HG03558 (cell line): ENCODE data around the gene PPARG.
"Not testable (repeated sequence)": the region's sequence is repeated elsewhere in the genome, so short reads cannot be mapped to it uniquely, and the experiment has no call there.

Experiments used
- ATAC-seq: cut with Tn5 transposase; IDR thresholded peaks from one replicate; pipeline ENCODE4 v1.9.1; 2021; ENCODE audit warnings: moderate number of reproducible peaks; ENCODE audit not compliant: unreplicated experiment; ENCODE audit errors: extremely low read depth

PPARG gene

GRCh38 chr3:12452361-12453330 lies 163.8 kb downstream of the PPARG start:
- ATAC-seq, result no peak

- no peak for ATAC-seq
Measured at GRCh38 chr3:12454076-12454815, 165.4 kb downstream of the PPARG start.

DNA sequence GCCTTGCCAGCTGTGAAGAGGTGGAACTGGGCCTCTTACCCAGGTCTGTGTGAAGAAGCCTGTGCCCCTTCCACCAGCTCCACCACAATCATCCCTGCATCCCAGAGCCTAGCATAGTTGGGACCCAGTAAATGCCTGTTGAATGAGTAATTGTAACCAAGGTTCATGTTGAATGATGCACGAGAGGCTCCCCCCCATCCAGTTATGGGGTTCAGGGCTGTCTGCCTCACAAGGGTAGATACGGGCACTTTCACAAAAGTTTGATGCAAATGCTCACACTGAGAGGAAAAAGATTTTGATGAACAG lies 165.9 kb downstream of the PPARG start:
- no peak for ATAC-seq

GRCh38 chr3:12455740-12456139 lies 166.9 kb downstream of the PPARG start:
- ATAC-seq, result no peak

GRCh38 chr3:12456441-12456840 lies 167.6 kb downstream of the PPARG start:
- ATAC-seq, result no peak

GRCh38 chr3:12457380-12457779 lies 168.5 kb downstream of the PPARG start:
- not testable (repeated sequence) for ATAC-seq

GRCh38 chr3:12458901-12459300 lies 170.0 kb downstream of the PPARG start:
- ATAC-seq, result no peak

GRCh38 chr3:12460127-12460526 lies 171.3 kb downstream of the PPARG start:
- no peak for ATAC-seq

- no peak for ATAC-seq
Measured at GRCh38 chr3:12461097-12461649, 172.3 kb downstream of the PPARG start.

DNA sequence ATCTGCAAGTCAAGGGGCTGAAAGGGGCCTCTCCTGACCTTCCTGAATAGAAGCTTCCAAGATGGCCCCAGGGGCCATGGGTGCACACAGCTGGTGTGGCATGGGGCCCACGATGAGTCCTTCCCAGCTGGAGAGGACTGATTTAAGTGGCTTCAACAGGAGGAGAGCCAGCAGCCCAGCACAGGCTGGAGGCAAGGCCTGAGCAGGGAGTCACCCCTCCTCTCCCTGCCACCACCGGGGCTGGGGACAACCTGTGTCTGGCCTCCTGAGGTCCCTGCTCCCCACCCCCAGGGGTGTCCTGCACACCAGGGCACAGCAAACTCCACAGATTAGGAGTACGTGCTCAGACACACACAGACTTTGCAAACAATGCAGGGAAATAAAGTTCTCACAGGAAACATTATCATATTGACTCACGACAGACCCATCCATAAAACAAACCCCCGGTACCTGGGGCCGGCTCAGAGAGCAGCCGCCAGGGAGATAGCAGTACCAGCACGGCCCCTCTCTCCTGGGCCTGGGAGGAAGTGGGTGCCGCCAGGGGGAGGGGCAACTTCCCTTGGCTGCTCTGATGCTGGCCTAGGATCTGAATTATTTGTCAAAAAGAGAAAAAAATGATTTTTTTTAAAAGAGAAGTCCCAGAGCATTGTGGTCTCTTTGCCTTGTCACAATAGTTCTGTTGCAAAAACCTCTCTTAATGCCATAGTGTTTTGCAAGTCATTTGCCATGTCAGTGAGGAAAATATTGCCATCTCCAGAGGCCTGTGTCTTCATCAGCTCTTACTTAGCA lies 173.5 kb downstream of the PPARG start:
- no peak for ATAC-seq

DNA sequence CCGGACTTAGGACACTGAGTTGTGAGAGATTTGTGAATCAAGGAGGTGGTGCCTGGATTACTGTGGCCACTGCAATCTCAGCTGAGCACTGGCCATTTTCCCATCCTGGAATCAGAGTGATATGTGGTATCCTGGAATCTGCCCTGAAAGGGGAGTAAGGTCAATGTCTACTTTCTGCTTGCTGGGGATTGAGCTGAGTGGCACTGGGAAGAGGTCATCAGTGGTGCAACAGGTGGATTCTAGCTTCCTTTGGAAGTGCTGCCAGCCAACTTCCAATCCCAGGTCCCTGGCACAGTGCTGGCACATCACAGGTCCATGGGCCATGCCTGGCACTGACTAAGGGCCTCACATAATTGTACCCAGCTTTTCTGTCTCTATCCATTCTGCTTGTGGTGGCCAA lies 174.8 kb downstream of the PPARG start:
- no peak for ATAC-seq

- ATAC-seq, result no peak
Measured at GRCh38 chr3:12464181-12464580, 175.3 kb downstream of the PPARG start.

DNA sequence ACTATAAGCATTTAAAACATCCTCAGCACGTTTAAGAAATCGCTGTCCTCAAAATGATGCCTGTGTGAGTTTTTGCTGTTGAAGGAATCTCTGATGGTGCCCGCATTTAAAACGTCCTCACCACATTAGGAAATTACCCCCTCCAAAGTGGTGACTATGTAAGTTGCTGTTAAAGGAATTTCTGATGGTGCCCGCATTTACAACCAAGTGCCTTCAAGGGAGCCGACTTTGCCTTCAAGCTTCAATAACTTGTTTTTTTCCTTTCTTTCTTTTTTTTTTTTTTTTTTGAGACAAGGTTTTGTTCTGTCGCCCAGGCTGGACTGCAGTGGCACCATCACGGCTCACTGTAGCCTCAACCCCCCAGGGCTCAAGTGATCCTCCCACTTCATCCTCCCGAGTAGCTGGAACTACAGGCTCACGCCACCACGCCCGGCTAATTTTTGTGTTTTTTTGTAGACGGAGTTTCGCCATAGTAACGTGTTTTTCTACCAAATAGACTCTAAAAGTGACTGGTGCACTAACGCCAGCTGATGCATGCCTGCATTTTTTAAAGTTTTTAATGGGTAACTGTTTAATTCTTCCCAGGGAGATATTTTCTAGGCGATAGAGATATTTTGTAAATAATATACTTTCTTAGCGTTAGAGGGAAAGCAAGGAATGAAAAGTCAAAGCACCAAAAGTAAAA lies 176.4 kb downstream of the PPARG start:
- ATAC-seq, result no peak

- ATAC-seq, result no peak
Measured at GRCh38 chr3:12465836-12466225, 177.0 kb downstream of the PPARG start.

GRCh38 chr3:12467746-12468145 lies 178.9 kb downstream of the PPARG start:
- ATAC-seq, result no peak

- ATAC-seq, result no peak
Measured at GRCh38 chr3:12468276-12468675, 179.4 kb downstream of the PPARG start.

GRCh38 chr3:12468757-12469156 lies 179.9 kb downstream of the PPARG start:
- ATAC-seq, result no peak

- not testable (repeated sequence) for ATAC-seq
Measured at GRCh38 chr3:12469222-12469621, 180.4 kb downstream of the PPARG start.

DNA sequence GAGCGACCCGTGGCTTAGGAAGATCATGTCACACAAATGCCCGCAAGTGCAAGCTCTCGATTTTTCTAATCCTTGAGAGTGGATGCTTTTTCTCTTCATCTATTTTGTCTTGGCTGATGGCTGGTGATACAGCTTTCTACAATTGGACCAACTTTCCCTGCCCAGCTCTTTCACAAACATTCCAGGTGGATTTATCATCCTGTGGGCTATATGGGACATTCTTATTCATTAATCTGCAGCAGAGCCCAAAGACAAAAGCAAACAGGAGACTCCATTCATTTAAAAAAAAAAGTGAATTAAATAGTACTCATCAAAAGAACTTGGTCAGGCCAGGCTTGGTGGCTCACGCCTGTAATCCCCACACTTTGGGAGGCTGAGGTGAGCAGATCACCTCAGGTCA lies 181.2 kb downstream of the PPARG start:
- no peak for ATAC-seq

DNA sequence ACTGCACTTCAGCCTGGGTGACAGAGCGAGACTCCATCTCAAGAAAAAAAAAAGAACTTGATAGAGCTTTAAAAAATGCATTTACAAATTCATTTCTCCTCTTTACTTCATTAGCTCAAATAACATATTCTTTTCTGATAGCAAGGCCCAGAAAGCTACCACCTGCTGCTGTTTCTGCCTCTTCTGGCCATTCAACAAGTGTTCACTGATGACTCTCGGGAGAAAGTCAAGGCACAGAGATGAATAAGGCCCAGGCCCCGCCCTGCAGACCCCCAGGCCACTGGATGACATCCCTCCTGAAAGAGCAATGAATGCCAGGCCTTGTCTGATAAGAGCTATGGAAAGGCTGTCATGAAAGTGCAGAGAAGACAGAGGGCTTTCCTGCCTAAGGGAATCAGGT lies 181.8 kb downstream of the PPARG start:
- no peak for ATAC-seq
